SK-N-SH (cell line): ENCODE measurements around the gene RASD2. TPM values are rescaled to one million over a fixed set of nuclear protein-coding genes. Genes with fewer than 3 reads are reported as not detected.
A peak's percentile ranks its signal among the peaks of the same experiment; 100 is the strongest.

Experiments used
- EP300 ChIP-seq, 2 experiments: IDR thresholded peaks; 2 replicates each; pipeline versions ENCODE4 v1.4.0 to v1.6.1; 2012; ENCODE audit warnings: borderline replicate concordance in 1 of 2, low read depth in 1 of 2, low read length in 1 of 2
- EZH2phosphoT487 ChIP-seq: fragments of 200-600 bp; sonication (generic); IDR thresholded peaks from 2 replicates; pipeline ENCODE4 v1.6.1; 2017; ENCODE audit warnings: low read depth, mixed run types, mild to moderate bottlenecking, antibody characterized with exemption, moderate library complexity, borderline replicate concordance
- GABPA ChIP-seq: IDR thresholded peaks from 2 replicates; pipeline ENCODE4 v1.4.0; 2012; ENCODE audit warnings: low read depth, mild to moderate bottlenecking
- IRF3 ChIP-seq: fragments of 150-350 bp; IDR thresholded peaks from 2 replicates; pipeline ENCODE4 v1.6.1; 2016; ENCODE audit warnings: mild to moderate bottlenecking, low read depth, low read length
- JUND ChIP-seq: IDR thresholded peaks from 2 replicates; pipeline ENCODE4 v1.4.0; 2012
- MXI1 ChIP-seq: IDR thresholded peaks from 2 replicates; pipeline ENCODE4 v1.6.1; 2012; ENCODE audit warnings: mild to moderate bottlenecking, low read depth, low read length, improper control_type of control experiment
- NFIC ChIP-seq: IDR thresholded peaks from 2 replicates; pipeline ENCODE4 v1.4.0; 2012; ENCODE audit warnings: borderline replicate concordance
- PBX3 ChIP-seq: IDR thresholded peaks from 2 replicates; pipeline ENCODE4; 2012
- POLR2AphosphoS5 ChIP-seq: IDR thresholded peaks from 2 replicates; pipeline ENCODE4 v1.6.1; 2012; ENCODE audit warnings: low read depth, low read length
- REST ChIP-seq: IDR thresholded peaks from 2 replicates; pipeline ENCODE4 v1.6.1; 2012; ENCODE audit warnings: mild to moderate bottlenecking, low read depth, low read length, moderate library complexity
- RXRA ChIP-seq: IDR thresholded peaks from 2 replicates; pipeline ENCODE4 v1.4.0; 2012; ENCODE audit warnings: low read depth, mild to moderate bottlenecking, borderline replicate concordance
- SIN3A ChIP-seq: IDR thresholded peaks from 2 replicates; pipeline ENCODE4 v1.6.1; 2012; ENCODE audit warnings: low read depth, mild to moderate bottlenecking, low read length, moderate library complexity, borderline replicate concordance
- SMC3 ChIP-seq: IDR thresholded peaks from 2 replicates; pipeline ENCODE4 v1.6.1; 2012; ENCODE audit warnings: low read depth, low read length, improper control_type of control experiment
- TAF1 ChIP-seq: IDR thresholded peaks from 2 replicates; pipeline ENCODE4 v1.6.1; 2012; ENCODE audit warnings: low read depth, mild to moderate bottlenecking, low read length, moderate library complexity, borderline replicate concordance
- YY1 ChIP-seq: IDR thresholded peaks from 2 replicates; pipeline ENCODE4 v1.4.0; 2012; ENCODE audit warnings: low read depth, mild to moderate bottlenecking
- ZBTB33 ChIP-seq: IDR thresholded peaks from 2 replicates; pipeline ENCODE4 v1.4.0; 2012; ENCODE audit warnings: low read depth, borderline replicate concordance
- polyA plus RNA-seq, 3 experiments: library from polyadenylated mRNA; depleted of rRNA; stranded (reverse); fragments of >200 nt; gene quantifications; 2 replicates each; pipeline ENCODE4 v1.2.3, GENCODE V29; 2012

The RASD2 gene
- polyA plus RNA-seq, 1 of the 3 experiments (the other 2 are of a cell fraction): 0.30 TPM

GRCh38 chr22:35561796-35562526 is 21.3 kb downstream of the RASD2 start (continued):
- 0 out of 4 replicates have a peak, but pooled peaks of 1 of the 2 experiments have one; percentile 41 for TF ChIP-seq EP300 (IDR thresholded peaks at IDR 0.05; ENCODE audit: borderline replicate concordance in 1 of 2, low read depth in 1 of 2, low read length in 1 of 2)
- TF ChIP-seq PBX3: peak; percentile 58
- no peak for TF ChIP-seq YY1
- no peak for TF ChIP-seq GABPA
- 0 out of 2 replicates have a peak, but pooled peaks have one; percentile 15 for TF ChIP-seq NFIC
- TF ChIP-seq SMC3: no peak
- TF ChIP-seq TAF1: no peak
- TF ChIP-seq RXRA: no peak; the same call in 1 of the 2 replicates
- no peak for TF ChIP-seq MXI1
- no peak for TF ChIP-seq IRF3
- TF ChIP-seq REST: 0 out of 2 replicates have a peak, but pooled peaks have one; percentile 19
- TF ChIP-seq JUND: peak; percentile 85
- no peak for TF ChIP-seq SIN3A
- no peak for TF ChIP-seq POLR2AphosphoS5
- TF ChIP-seq EZH2phosphoT487: no peak
- no peak for TF ChIP-seq ZBTB33
